Osteocyte (in vitro differentiated cells): ENCODE measurements around the gene COBLL1. TPM values are rescaled to one million over a fixed set of nuclear protein-coding genes. Genes with fewer than 3 reads are reported as not detected.

Source experiments
- DNase-seq: peaks from one replicate; pipeline ENCODE4 v3.0.0; 2021; ENCODE audit warnings: mixed read lengths; ENCODE audit not compliant: unreplicated experiment; ENCODE audit errors: extremely low spot score
- H3K27ac Mint-ChIP-seq: one replicate; pipeline ENCODE4 v1.8.0; 2021; ENCODE audit warnings: mild to moderate bottlenecking, mixed read lengths; ENCODE audit not compliant: unreplicated experiment
- H3K27me3 Mint-ChIP-seq: one replicate; pipeline ENCODE4 v1.8.0; 2021; ENCODE audit warnings: mixed read lengths; ENCODE audit not compliant: unreplicated experiment
- H3K36me3 Mint-ChIP-seq: one replicate; pipeline ENCODE4 v1.8.0; 2021; ENCODE audit warnings: mixed read lengths; ENCODE audit not compliant: unreplicated experiment
- H3K4me1 Mint-ChIP-seq: one replicate; pipeline ENCODE4 v1.8.0; 2021; ENCODE audit warnings: mixed read lengths; ENCODE audit not compliant: unreplicated experiment
- H3K4me3 Mint-ChIP-seq: one replicate; pipeline ENCODE4 v1.8.0; 2021; ENCODE audit warnings: mild to moderate bottlenecking, moderate library complexity, mixed read lengths; ENCODE audit not compliant: unreplicated experiment
- H3K9me3 Mint-ChIP-seq: one replicate; pipeline ENCODE4 v1.8.0; 2021; ENCODE audit warnings: mixed read lengths; ENCODE audit not compliant: unreplicated experiment
- CTCF ChIP-seq: fragments of 200-600 bp; sonication (generic); IDR thresholded peaks from 2 replicates; pipeline ENCODE4 v1.5.0; 2021; ENCODE audit warnings: antibody characterized with exemption, mild to moderate bottlenecking, moderate library complexity
- total RNA-seq: library from RNA; stranded (reverse); gene quantifications from 2 replicates; pipeline ENCODE4 v1.2.1, GENCODE V29; 2021

Gene COBLL1
- total RNA-seq, 1 donor from 2014 or later, result 8.9 TPM

GRCh38 chr2:164821338-164821737 is 20.3 kb downstream of the COBLL1 start:
- H3K4me3 Mint-ChIP-seq, result no peak overlapping the region
- H3K27me3 Mint-ChIP-seq, result no peaks in the 10 kb centered on the region
- TF ChIP-seq CTCF, result no peak
- H3K27ac Mint-ChIP-seq, result no peak overlapping the region
- DNase-seq, result no peak
- H3K4me1 Mint-ChIP-seq, result no peaks in the 10 kb centered on the region
- H3K36me3 Mint-ChIP-seq, result no peaks in the 10 kb centered on the region
- H3K9me3 Mint-ChIP-seq, result no peaks in the 10 kb centered on the region

- no peak for TF ChIP-seq CTCF
- Mint-ChIP-seq H3K9me3 (no peaks in the 10 kb centered on the region), H3K27ac (no peak overlapping the region), H3K36me3 (no peaks in the 10 kb centered on the region), H3K27me3 (no peaks in the 10 kb centered on the region), H3K4me1 (peaks cover 2% of the 10 kb centered on the region), H3K4me3 (no peak overlapping the region)
- no peak for DNase-seq
Measured at GRCh38 chr2:164818149-164819136, 23.2 kb downstream of the COBLL1 start.

GRCh38 chr2:164816900-164817299 is 24.7 kb downstream of the COBLL1 start:
- Mint-ChIP-seq H3K27ac (no peak overlapping the region), H3K4me1 (peaks cover 3% of the 10 kb centered on the region), H3K27me3 (no peaks in the 10 kb centered on the region), H3K36me3 (no peaks in the 10 kb centered on the region), H3K4me3 (no peak overlapping the region), H3K9me3 (no peaks in the 10 kb centered on the region)
- DNase-seq, result no peak
- TF ChIP-seq CTCF, result no peak

GRCh38 chr2:164816046-164816445 is 25.6 kb downstream of the COBLL1 start:
- Mint-ChIP-seq H3K9me3 (no peaks in the 10 kb centered on the region), H3K36me3 (no peaks in the 10 kb centered on the region), H3K4me3 (no peak overlapping the region), H3K27me3 (no peaks in the 10 kb centered on the region), H3K4me1 (peaks cover 3% of the 10 kb centered on the region), H3K27ac (no peak overlapping the region)
- DNase-seq, result no peak
- no peak for TF ChIP-seq CTCF

GRCh38 chr2:164815071-164815793 is 26.4 kb downstream of the COBLL1 start:
- H3K27ac Mint-ChIP-seq, result no peak overlapping the region
- no peaks in the 10 kb centered on the region for H3K36me3 Mint-ChIP-seq
- no peaks in the 10 kb centered on the region for H3K9me3 Mint-ChIP-seq
- no peak for TF ChIP-seq CTCF
- no peaks in the 10 kb centered on the region for H3K27me3 Mint-ChIP-seq
- DNase-seq, result no peak
- H3K4me3 Mint-ChIP-seq, result no peak overlapping the region
- peaks cover 6% of the 10 kb centered on the region for H3K4me1 Mint-ChIP-seq
